HG02840 (cell line): ENCODE results near the gene MPZ.
"Not testable (repeated sequence)": the region's sequence is repeated elsewhere in the genome, so short reads cannot be mapped to it uniquely, and the experiment has no call there.

Source experiments
- ATAC-seq: cut with Tn5 transposase; IDR thresholded peaks from one replicate; pipeline ENCODE4 v1.9.1; 2021; ENCODE audit warnings: mild to moderate bottlenecking, moderate library complexity, moderate number of reproducible peaks; ENCODE audit not compliant: unreplicated experiment, low FRiP score

MPZ gene

DNA sequence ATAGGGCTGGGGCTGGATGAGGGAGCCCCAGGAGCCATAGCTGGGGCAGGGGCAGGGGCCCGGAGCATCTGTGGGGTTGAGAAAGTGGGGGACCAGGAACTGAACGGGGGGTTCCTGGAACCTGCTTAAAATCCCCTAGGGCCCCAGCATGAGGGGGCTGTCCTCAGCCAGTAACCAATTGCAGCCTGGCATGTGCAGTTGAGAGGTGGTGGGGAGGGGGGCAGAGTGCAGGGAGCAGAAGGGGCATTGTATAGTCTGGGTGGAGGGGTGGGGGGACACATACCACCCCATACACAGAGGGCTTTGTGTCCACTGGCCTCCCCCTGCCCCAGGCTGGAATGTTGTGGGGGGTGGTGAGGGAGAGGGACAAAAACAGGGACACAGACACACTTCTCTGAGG, at the start of gene MPZ:
Gene MPZ, minus strand, starts transcription at position 101 of the 400 bp plus-strand sequence. Its CDS starts 63 bp downstream, at position 38.
- ATAC-seq = no peak

GRCh38 chr1:161359291-161359690, 49.5 kb upstream of the MPZ start:
- ATAC-seq = no peak

DNA sequence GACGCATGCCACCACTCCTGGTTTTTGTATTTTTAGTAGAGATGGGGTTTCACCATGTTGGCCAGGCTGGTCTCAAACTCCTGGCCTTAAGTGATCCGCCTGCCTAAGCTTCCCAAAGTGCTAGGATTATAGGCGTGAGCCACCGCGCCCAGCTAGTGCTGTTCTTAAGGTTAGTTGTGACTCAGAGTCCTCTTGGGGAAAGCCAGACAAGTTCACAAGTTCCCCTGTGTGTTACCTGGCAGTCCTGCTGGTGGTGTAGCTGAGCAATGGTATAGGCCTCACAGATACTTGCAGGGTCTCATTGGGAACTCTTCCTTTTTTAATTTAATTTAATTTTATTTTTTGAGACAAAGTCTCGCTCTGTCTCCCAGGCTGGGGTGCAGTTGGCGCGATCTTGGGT, 47.3 kb upstream of the MPZ start:
- ATAC-seq = no peak

- ATAC-seq = no peak
Observed at GRCh38 chr1:161351482-161351881, 41.7 kb upstream of the MPZ start.

DNA sequence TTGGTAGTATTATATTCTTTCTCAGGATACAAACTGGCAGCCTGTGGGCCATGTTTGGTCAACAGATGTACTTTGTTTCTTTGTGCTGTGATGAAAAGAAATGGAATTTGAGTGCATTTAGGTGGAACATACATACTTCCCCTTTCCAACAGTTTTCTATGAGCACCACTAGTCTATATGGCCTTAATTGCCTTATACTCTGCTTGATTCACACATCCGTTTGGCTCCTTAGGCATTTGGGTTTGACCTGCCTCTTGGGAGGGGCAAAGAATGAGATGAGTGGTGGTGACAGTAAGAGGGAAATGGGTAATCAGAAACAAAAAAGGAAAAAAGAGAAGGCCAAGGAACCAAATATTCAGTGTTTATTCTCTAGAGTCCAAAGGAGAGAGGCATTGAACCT, 40.9 kb upstream of the MPZ start:
- ATAC-seq = no peak

DNA sequence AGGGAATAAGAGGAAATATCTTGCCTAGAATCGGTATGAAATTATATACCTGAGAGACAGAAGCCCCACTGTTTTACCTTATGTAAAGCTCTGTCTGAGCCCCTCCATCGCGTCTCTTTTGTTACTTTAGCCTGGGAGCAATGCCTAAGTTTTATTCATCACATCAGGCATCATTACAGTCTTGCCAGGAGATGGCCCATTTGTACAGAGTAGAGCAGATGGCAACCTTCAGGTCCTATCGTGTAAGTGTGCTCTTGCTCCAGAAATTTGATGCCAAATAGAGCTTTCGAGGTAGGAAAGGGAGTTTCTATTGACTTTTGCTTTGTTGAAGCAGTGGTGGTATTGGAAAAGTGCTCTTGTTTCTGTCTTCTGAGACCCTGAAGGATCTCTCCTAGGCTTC, 33.1 kb upstream of the MPZ start:
- ATAC-seq = no peak

DNA sequence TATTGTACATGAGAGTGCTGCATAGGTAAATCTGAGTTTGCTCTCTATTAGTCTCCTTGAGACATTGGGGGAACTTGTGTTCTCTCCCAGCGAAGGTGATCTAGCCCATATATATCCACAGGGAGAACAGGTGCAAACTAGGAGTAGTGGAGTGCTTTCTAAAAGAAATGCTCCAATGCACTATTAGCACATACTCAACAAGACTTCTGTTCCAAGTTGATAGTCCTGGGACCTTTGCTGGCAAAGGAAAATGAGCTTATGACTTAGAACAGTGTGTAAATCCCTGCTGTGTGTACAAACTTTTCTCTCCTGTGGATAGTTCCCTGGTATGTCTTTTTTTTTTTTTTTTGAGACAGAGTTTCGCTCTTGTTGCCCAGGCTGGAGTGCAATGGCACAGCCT, 32.4 kb upstream of the MPZ start:
- ATAC-seq = no peak

DNA sequence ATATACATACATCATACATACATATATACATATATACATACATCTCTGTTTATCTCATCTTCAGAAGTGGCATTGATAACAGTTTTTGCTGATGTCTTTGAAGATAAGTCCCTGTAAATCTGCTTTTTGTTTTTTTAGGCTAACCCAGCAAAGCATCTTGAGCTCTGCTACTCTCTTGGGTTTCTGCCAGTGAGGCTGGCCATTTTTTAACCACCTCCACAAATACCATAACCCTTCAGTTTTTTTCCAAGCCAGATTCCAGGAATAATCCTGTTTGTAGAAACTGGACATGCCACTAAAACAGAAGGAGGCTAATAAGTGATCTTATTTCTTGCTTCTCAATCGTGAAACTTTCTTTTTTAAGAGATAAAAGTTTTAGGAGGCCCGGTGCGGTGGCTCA, 26.0 kb upstream of the MPZ start:
- no peak for ATAC-seq

GRCh38 chr1:161333166-161333565, 23.4 kb upstream of the MPZ start:
- no peak for ATAC-seq

DNA sequence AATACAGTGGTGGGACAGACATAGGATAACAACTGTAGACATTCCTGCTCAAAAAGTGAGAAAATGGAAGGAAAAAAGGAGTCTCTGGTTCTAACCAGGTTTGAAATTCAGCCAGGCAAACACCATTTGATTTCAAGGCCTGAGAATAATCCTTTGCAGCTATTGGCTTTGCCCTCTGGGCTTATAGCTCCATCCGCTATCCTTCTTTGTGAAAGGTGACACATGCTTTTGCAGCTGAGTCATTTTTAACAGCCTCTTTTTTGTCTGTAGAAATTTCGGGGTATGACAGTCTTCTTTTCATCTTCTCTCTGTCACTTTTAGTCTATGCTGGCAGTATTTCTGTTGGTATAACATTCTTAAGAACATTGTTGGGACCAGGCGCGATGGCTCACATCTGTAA, 20.6 kb upstream of the MPZ start:
- ATAC-seq = no peak

- ATAC-seq = no peak
Observed at GRCh38 chr1:161324020-161324419, 14.3 kb upstream of the MPZ start.

DNA sequence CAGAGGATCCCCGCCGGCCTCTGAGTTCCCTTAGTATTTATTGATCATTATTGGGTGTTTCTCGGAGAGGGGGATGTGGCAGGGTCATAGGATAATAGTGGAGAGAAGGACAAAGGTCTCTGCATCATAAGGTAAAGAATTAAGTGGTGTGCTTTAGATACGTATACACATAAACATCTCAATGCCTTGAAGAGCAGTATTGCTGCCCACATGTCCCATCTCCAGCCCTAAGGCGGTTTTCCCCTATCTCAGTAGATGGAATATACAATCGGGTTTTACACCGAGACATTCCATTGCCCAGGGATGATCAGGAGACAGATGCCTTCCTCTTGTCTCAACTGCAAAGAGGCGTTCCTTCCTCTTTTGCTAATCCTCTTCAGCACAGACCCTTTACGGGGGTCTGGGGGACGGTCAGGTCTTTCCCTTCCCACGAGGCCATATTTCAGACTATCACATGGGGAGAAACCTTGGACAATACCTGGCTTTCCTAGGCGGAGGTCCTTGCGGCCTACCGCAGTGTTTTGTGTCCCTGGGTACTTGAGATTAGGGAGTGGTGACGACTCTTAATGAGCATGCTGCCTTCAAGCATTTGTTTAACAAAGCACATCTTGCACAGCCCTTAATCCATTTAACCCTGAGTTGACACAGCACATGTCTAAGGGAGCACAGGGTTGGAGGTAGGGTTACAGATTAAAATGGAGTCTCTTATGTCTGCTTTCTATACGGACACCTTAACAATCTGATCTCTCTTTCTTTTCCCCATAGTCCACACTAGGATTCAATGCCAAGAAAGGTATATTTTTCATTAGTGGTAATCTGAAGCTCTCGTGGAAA, 6.3 kb upstream of the MPZ start:
- ATAC-seq = not testable (repeated sequence)

- peak; percentile 85 for ATAC-seq
Observed at GRCh38 chr1:161314201-161314981, 4.6 kb upstream of the MPZ start, which contains the start of gene SDHC. SDHC (plus strand) TSS chr1:161314381; CDS start chr1:161314406, 25 bp downstream.

DNA sequence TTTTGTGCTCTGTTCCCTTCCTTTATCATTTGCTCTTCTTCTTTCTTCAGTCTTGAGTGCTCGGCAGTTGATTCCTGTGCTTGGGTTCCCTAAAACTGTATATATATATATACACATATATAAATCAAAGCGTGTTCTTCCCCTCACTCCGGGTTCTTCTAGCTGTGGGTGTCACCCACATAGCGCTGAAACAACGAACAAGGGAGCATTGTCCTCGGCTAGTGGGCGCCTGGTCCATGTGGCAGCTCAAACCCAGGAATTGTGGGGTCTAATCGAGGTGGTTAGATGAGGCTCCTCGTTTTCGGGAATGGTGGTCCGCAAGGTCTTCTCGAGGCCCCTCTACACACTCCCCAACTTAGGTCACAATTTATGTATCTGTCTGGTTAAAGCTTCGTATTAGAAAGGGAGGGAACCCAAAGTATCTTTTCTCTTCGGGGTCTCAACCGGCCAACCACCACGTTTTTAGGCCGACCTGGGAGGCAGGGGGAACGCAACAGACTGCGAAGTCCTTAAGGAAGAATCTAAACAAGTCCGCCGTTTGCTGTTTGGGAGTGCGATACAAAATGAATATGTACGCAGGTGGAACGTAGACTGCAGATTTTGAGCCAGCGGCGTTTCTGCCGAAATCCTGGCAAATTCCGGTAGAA, 3.9 kb upstream of the MPZ start:
- peak; percentile 19 for ATAC-seq

DNA sequence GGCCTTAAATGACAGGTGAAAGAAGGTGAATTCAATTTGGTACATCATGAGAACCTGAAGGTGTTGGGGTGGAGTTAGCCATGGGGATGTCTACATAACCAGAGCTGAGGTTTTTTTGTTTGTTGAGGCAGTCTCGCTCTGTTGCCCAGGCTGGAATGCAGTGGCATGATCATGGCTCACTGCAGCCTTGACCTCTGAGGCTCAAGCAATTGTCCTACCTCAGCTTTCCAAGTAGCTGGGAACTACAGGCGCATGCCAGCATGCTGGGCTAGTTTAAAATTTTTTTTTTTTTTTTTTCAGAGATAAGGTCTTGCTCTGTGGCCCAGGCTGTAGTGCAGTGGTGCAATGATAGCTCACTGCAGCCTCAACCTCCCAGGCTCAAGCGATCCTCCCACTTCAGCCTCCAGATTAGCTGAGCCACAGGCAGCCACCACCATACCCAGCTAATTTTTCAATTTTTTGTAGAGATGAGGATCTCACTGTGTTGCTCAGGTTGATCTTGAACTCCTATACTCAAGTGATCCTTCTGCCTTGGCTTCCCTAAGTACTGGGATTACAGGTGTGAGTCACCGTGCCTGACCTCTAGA, 1.9 kb upstream of the MPZ start:
- ATAC-seq = no peak

DNA sequence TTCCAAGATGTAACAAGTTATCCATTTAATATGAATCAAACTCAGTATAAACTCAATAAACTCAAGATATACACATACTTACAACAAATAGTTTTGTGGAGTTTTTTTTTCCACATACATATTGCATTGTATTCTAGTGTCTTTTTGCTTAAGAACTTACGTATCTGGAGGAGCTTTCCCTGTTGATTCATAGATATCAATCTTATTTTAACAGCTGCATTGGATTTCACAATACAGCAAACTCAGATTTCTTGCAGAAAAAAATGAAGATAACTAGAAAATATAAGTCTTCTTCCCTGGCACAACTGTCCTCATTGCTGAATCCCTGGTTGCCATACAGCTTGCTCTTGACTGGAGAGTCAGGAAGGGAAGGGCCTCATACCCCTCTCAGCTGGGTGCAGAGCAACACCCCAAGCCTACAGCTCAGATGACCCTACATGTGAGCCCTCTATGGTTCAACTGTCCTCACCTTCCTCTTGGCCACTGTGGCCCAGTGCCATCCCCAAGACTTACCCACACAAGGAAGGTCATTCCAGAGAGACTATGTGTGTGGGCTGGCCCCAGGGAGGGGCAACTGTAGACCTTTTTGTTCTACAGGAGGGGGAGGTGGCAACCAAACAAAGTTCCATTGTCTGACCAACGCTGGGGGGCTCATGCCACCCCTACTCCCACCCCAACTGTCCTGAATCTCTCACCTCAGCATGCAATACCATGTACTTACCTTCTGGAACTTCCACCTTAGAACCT, 1.7 kb downstream of the MPZ start:
- ATAC-seq = no peak

- ATAC-seq = no peak
Observed at GRCh38 chr1:161307230-161307768, 2.5 kb downstream of the MPZ start.

GRCh38 chr1:161305867-161306519, 3.8 kb downstream of the MPZ start:
- ATAC-seq = peak; percentile 49
